LoVo (cell line): Measurements from ENCODE around the gene PRSS38.
"Not testable (repeated sequence)": the region's sequence is repeated elsewhere in the genome, so short reads cannot be mapped to it uniquely, and the experiment has no call there.

Source experiments
- DNase-seq: peaks from one replicate; pipeline ENCODE4 v3.0.0-alpha.2; 2016; ENCODE audit warnings: low spot score

The PRSS38 gene

GRCh38 chr1:227844320-227845146, 29.1 kb downstream of the PRSS38 start:
- no peak for DNase-seq

DNA sequence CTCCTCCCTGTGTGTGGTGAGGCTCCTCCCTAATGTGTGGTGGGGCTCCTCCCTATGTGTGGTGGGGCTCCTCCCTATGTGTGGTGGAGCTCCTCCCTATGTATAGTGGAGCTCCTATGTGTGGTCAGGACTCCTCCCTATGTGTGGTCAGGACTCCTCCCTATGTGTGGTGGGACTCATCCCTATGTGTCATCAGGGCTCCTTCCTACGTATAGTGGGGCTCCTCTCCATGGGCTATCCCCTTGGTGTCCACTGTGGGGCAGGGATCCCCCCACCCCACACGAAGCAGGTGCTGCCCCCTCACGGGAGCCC, 29.6 kb downstream of the PRSS38 start:
- DNase-seq, result no peak

DNA sequence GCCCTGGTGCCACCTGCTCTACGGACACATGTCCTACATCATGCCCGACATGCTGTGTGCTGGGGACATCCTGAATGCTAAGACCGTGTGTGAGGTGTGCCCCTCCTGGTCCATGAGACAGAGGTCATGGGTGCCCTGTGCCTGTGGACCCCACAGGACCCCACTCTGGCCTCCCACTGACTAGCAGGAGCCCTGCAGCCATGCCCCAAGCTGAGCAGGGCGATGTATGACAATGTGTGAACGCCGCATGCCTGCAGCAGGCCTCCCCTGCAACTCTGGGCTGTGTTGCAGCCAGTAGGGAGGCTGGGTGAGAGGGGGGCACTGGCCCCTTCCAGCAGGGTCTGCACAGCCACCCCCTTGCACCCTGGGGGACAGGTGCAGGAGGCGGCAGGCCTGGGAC, 30.0 kb downstream of the PRSS38 start:
- DNase-seq, result no peak

- DNase-seq, result no peak
Observed at GRCh38 chr1:227846265-227846858, 30.9 kb downstream of the PRSS38 start.

- DNase-seq, result not testable (repeated sequence)
Observed at GRCh38 chr1:227847046-227847445, 31.6 kb downstream of the PRSS38 start.

- DNase-seq, result no peak
Observed at GRCh38 chr1:227848430-227848932, 33.0 kb downstream of the PRSS38 start.

DNA sequence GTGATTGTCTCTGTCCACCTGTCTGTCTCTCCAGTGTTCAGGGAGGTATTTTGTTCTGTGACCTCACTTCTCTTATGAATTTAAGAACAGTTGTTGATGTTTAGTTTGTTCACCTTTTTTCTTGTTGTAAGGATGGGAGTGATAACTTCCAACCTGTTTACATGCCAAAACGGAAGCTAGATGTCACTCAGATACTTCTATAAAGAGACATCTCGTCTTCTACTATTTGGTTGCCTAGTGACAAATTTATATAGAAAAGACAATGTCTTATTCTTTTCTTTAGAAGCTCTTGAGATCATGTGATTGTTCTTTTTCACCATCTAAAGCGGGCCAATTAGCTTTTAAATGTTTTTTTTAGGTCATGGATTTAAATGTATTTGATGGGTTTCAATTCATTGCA, 33.8 kb downstream of the PRSS38 start:
- no peak for DNase-seq

DNA sequence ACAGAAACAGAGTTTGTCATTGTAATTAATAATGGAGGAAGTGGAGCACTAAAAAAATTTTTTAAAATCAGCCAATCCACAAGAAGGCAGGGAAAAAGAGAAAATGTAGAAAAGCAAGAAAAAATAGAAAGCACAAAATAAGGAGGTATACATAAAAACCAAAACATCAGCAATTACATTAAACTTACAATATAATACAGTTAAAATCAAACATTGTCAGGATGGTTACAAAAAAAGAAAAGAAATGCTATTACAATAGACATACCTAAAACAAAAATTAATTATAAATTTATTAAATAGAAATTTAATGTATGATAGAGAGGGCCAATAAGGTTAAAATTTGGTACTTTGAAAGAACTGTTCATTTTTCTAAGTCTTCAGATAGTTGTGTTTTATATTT, 38.7 kb downstream of the PRSS38 start:
- no peak for DNase-seq

DNA sequence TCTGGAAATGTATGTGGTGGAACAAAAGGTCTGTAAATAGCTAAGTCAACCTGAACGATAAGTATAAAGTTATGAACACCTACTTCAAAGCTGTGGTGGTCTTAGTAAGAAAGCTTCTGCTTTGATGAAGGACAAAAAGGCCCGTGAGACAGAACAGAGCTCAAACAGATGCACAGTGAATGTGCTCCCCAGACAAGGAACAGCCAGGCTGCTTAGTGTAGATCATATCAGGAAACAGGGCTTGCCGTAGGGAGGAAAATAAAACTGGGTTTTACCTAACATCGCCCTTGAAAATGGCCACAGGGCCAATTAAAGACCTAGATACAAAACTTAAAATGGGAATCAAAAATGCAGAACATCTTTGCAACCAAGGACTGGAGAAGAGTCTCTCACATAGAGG, 40.2 kb downstream of the PRSS38 start:
- DNase-seq, result no peak

DNA sequence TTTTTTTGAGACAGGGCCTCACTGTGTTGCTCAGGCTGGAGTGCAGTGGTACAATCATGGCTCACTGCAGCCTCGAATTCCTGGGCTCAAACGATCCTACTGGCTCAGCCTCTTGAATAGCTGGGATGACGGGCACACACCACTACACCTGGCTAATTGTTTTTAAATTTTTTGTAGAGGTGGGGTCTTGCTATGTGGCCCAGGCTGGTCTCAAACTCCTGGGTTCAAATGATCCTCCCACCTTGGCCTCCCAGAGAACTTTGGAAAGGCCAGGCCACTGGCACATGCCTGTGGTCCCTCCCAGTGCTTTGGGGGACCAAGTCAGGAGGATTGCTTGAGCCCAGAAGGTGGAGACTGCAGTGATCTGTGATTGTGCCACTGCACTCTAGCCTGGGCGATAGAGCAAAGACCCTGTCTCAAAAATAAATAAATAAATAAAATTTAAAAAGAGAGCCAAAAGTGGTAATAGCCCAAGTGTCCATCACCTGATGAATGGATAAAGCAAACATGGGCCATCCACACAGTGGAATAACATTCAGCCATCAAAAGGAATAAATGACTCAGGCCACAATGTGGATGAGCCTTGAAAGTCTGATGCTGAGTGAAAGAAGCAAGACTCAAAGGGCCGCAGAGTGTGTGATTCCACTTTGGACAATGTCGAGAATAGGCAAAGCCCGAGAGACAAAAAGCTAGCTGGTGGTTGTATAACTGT, 40.8 kb downstream of the PRSS38 start:
- DNase-seq, result no peak

GRCh38 chr1:227864882-227865281, 49.4 kb downstream of the PRSS38 start:
- no peak for DNase-seq

- DNase-seq, result no peak
Observed at GRCh38 chr1:227869279-227869842, 53.9 kb downstream of the PRSS38 start.

DNA sequence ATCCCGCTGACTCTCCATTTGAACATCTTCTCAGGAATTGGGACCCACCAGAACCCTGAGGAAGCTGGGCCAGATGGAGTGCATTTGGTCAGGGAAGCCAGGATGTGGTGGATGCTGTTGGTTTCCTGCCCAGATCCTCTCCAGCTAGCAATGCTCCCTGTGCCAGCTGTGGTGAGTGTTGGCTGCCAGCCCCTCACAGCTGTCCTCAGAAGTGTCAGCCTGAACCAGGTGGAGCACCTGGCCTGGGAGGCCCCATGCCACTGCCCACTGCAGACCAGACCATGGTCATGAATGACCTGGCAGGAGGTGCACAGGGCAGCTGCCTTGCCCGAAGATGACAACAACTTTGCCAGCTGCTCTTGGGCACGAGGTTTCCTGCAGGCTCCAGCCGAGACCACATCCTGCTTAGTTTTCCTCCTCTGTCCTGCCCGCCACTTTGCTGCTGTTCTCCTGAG, 54.4 kb downstream of the PRSS38 start:
- DNase-seq, result no peak

GRCh38 chr1:227870366-227870765, 54.9 kb downstream of the PRSS38 start:
- no peak for DNase-seq

DNA sequence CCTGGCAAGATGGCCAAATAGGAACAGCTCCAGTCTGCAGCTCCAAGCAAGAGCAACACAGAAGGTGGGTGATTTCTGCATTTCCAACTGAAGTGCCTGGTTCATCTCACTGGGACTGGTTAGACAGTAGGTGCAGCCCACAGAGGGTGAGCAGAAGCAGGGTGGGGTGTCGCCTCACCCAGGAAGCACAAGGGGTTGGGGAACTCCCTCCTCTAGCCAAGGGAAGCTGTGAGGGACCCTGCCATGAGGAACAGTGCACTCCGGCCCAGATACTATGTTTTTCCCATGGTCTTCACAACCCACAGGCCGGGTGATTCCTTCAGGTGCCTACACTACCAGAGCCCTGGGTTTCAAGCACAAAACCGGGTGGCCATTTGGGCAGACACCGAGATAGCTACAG, 56.4 kb downstream of the PRSS38 start:
- not testable (repeated sequence) for DNase-seq

DNA sequence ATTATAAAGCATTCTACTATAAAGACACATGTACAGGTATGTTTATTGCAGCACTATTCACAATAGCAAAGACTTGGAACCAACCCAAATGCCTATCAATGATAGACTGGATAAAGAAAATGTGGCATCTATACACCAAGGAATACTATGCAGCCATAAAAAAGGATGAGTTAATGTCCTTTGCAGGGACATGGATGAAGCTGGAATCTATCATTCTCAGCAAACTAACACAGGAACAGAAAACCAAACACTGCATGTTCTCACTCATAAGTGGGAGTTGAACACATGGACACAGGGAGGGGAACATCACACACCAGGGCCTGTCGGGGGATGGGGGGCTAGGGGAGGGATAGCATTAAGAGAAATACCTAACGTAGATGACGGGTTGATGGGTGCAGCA, 62.3 kb downstream of the PRSS38 start:
- DNase-seq, result not testable (repeated sequence)

DNA sequence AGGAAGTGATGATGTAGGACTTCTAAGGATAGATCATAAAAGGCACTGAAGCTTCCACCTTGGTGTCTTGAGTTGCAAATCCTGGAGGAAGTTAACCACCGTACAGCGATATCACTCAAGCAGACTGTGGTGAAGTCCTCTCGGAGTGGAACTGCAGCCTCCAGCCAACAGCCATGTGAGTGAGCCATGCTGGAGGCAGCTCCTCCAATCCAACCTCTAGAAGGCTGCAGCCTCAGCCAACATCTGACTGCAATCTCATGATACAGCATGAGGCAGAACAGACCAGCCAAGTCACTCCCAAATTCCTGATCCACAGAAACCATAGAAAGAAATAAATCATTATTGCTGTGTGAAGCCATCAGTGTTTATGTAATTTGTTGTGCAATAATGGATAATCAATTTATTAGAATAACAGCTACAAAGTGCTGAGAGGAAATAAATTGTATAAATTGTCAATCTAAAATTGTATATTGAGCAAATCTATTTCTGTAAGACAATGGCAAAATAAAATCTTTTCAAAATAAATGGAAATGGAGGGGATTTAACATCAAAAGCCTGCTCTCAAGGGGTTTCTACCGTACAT, 65.0 kb downstream of the PRSS38 start:
- DNase-seq, result no peak

DNA sequence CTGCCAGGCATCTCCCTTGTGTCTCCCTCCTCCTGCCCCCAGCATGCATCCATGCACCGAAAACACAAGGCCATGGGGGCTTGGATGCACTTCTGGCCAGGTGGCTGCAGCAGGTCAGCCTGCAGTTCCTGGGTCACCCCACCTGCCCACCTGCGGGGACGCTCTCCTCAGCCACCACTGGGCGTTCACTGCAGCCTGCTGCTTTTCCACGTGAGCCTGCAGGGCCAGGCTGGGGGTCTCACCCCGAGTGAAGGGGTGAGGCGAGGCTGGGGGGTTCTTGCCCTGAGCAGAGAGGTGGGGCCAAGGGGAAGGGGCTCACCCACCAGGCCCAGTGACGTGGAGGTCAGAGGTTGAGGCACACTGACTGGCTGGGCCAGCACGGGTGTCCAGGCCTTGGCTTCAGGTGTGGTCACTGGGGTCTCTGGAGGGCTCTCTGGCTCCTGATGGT, 67.6 kb downstream of the PRSS38 start:
- DNase-seq, result no peak

DNA sequence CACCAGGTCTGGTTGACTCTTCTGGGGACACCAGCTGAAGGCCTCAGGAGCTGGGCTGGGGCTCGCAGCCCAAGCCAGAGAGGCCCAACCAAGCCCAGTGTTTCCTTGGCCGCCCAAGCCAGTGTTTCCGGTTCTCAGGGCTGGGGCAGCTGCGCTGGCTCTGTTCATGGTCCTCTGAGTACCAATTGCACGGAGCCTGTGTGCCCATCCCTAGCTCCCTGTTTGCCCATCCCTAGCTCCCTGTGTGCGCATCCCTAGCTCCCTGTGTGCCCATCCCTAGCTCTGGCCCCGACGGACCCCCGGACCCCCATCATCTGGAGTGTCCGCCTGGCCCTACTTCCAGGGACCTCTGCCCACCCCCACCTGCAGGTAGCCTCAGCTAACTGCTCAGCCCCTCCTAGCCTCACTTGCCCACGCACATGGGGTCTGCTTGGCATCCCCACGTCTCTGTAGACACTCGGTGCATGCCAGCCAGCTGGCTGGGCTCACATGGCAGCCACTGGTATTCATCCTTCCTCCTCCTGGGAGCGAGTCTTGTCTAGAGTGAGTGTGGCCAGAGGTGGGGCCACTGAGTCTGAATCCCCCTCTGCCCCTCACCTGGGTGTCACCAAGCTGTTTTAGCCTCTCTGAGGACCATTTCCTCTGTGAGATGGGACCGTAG, 68.3 kb downstream of the PRSS38 start:
- no peak for DNase-seq

GRCh38 chr1:227884370-227885134, 69.1 kb downstream of the PRSS38 start:
- no peak for DNase-seq

DNA sequence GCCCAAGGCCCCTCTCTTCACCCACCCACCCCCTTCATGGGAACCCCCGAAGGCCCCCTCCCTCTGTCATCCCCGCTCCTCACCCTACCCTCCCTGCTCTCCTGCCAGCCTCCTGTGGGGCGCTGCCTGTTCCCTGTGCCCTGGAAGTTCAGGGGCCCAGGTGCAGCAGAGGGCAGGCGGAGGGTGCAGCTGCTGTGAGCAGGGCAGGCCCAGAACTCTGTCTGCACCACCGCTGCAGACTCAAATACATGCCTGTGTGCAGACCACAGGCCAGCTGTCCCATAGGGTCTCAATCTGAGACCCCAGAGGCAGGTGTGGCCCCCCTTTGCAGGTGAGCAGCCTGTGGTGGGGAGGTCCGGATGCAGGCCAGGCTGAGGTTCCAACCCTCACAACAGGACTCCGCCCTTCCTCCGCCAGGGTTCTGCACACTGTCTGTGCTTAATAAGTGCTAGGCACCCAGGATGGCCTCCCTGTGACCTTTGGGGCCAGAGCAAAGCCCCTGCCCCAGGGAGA, 69.7 kb downstream of the PRSS38 start:
- no peak for DNase-seq
